Midbrain (tissue), 1 donor: ENCODE data around the gene FPR2.
"Not testable (repeated sequence)": the region's sequence is repeated elsewhere in the genome, so short reads cannot be mapped to it uniquely, and the experiment has no call there.

Experiments
- DNase-seq: peaks from one replicate; lab custom pipeline; 2025; lab: John Stamatoyannopoulos, UW

FPR2 gene

DNA sequence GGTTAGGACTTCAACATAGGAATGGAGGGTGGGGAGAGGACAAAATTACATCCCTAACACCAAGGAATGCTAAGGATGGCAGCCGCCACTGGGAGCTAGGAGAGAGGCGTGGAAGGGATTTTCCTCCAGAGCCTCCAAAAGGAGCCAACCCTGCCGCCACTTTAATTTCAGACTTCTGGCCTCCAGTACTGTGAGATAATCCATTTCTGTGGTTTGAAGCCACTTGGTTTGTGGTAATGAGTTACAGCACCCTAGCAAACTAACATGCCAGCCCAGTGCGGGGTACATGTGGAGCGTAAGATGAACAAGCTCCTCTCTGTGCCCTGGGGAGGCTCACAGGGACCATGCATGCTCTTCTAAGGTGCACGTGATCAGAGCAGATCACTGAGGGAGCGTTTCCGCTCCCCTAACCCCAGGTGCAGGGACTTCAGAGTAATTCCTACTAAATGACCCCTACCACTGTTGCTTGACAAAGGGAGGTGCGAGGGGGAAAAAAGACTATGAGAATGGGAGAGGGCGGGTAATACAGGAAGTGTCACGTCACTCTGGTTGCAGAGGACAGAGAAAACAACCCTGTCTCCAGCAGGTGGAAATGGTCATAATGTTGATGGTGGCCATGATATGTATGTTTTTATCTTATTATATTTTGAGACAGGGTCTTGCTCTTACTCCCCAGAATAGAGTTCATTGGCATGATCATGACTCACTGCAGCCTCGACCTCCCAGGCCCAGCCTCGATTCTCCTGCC is 21.3 kb upstream of the FPR2 start:
- DNase-seq: no peak

- no peak for DNase-seq
Observed at GRCh38 chr19:51740356-51740755, 20.6 kb upstream of the FPR2 start.

DNA sequence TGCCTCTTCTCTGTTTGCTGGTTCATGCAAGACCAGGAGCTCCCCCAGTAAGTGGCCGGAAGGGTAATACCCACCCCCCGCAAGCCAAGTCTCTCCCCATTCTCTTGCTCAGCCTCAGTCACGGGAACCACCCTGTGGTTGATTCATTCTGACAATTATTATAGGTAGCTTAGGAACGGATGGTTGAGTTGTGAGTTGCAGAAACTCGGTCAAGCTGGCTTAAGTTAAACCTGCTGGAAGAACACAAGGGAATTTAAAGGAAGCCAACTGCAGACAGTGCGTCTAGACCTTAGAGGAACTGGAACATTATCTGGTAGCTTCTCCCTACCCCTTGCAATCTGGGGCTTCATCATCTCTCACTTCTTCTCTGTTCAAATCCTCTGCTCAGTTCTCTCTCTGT is 18.2 kb upstream of the FPR2 start:
- no peak for DNase-seq

DNA sequence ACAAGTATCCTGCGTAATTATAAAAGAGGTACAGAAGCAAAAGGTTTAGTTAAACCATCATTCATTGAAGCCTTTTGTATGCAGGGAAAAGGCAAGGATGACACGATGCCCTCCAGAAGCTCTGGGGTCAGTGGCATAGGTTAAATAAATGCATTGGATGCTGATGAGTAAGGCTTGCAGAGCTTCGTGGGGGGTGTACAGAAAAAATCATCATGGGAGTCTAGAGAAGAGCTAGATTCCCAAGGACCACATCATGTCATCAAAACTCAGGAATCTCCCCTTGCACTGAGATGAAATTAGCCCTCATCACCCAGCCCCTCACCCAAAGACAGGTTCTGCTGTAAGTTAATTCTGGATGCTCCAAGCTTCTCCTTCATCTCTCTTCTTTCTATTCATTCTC is 17.6 kb upstream of the FPR2 start:
- DNase-seq: no peak

DNA sequence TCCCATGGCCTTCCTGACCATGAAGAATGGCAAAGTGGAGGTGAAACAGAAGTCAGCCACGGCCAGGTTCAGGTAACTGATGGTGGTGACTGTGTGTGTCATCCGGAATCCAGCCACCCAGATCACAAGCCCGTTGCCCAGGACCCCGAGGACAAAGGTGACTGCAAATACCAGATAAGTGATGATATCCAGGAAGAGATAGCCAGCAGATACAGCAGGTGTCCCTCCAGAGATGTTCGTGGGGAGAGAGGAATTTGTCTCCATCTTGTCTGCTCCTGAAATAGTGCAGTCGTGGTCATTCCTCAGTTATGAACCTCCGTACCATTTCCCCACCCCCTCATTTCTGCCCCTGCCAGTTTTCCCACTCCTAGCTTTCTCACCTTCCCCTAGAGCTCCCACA is 14.2 kb upstream of the FPR2 start:
- DNase-seq: no peak

DNA sequence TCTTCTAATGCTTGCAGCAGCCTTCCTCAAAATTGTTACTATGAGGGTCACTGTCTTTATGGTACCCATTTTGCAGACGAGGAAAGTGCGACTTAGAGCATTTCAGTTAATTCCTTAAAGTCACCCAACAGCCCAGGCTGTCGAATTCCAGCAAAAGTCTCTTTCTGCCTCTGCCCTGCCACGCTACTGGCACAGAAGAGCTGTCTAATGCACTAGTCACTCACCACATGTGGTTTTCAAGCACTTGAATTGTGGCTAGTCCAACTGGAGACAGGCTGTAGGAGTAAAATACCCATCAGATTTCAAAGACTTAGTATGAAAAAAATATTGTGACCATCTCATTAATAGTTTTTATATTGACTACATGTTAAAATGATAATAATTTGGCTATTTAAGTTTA is 11.0 kb upstream of the FPR2 start:
- DNase-seq: no peak

DNA sequence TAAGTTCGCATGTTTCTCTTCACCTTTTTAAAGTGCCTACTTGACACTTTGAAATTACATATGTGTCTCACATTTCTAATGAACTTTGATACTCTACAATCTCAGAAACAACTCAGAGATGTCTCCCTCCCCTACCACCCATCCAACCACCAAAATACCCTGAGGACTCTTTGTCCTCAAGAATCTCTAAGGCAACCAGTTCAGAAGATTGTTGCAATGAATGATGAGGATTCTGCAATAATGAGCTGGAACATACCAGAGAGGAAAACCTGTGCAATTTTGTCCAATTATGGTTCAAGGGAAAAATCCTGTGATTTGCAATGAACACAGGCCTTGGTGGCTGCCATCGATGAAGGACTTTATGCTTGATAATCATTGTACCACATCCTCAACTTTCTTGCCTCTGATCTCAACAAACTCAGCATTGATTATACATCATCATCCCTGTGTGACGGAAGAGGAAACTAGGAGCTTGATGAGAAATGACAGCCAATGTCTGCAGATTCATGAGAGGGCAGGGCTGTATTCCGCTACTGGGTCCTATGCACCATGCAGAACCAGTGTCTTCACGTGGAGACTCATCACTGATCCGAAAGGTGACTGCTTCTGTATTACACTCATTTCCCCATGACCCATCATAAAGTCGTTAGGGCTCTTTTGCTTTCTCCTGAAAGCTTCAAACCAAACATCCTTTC is 10.4 kb upstream of the FPR2 start:
- no peak for DNase-seq

DNA sequence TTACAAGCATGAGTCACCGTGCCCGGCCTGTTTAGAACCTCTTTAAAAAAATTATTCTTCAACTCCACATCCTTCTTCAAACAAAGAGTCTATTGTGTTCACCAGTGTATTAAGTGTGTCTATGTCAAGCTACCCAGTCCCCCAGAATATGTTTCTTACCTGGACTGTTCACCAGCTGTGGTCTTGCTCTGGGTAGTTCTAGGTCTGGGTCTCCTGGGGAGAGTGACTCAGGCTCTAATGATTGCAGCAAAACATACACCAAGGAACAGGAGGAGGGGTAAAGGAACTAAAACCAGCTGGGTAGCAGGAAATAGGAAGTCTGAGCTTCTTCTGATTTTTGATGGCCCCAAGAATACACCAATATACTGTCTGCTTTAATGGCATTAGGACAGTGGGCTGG is 9.3 kb upstream of the FPR2 start, which contains the start of gene FPR1:
Gene FPR1, minus strand, starts transcription at position 224 of the 400 bp plus-strand sequence. CDS start 4,884 bp downstream, outside the sequence.
- DNase-seq: peak; percentile 28

GRCh38 chr19:51754109-51754508 is 6.9 kb upstream of the FPR2 start:
- DNase-seq: peak; percentile 47

DNA sequence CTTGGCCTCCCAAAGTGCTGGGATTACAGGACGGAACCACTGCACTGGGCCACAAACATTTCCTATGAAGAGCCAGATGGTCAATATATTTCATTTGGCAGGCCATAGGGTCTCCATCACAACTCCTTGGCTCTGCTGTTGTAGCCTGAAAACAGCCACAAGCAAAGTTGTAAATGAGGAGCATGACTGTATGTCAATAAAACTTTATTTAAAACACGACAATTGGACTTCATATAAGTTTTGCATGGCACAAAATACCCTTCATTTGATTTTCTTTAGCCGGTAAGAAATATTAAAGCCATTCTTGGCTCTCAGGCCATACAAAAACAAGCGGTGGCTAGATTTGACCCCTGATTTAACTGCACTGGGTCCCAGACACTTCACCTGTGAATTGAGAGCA is 6.2 kb upstream of the FPR2 start:
- no peak for DNase-seq

DNA sequence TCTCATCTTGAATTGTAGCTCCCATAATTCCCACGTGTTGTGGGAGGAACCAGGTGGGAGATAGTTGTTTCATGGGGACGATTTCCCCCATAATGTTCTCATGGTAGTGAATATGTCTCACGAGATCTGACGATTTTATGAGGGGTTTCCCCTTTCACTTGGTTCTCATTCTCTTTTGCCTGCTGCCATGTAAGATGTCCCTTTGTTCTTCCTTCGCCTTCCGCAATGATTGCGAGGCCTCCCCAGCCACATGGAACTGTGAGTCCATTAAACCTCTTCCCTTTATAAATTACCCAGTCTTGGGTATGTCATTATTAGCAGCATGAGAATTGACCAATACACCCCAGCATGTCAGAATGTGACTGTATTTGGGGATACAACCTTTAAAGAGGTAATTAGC is 5.4 kb upstream of the FPR2 start:
- no peak for DNase-seq

DNA sequence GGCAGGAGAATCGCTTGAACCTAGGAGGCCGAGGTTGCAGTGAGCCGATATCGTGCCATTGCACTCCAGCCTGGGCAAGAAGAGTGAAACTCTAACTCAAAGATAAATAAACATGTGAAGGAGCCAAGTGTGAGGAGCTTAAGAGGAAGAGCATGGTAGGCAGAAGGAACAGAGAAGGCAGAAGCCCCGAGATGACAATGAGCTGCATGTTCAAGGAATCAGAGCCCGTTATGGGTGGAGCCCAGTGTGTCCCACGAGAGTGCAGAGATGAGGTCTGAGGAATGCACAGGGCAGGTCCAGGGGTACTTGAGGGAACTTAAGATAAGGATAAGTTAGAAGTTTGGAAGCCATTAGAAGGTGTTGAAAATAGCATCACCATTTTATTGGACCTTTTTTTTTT is 716 bp downstream of the FPR2 start:
- DNase-seq: no peak

DNA sequence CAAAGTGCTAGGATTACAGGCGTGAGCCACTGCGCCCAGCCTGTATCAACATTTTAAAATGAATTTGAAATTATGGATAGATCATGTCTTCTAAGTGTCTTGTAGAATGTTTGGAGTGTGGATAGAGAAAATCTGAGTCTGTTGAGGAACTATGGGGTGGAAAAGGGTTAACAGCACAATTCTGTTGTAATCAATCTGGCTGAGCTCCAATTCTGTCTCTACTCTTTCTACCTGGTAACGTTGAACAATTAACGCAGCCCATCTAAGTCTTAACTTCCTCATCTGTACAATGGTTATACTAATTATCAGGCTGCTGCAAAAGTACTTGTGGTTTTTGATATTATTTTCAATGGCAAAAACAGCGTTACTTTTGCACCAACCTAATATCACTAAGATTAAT is 4.1 kb downstream of the FPR2 start:
- no peak for DNase-seq

GRCh38 chr19:51766461-51766860 is 5.5 kb downstream of the FPR2 start:
- no peak for DNase-seq

GRCh38 chr19:51771376-51772130 is 10.6 kb downstream of the FPR2 start:
- DNase-seq: no peak

GRCh38 chr19:51772977-51773376 is 12.0 kb downstream of the FPR2 start:
- DNase-seq: no peak

DNA sequence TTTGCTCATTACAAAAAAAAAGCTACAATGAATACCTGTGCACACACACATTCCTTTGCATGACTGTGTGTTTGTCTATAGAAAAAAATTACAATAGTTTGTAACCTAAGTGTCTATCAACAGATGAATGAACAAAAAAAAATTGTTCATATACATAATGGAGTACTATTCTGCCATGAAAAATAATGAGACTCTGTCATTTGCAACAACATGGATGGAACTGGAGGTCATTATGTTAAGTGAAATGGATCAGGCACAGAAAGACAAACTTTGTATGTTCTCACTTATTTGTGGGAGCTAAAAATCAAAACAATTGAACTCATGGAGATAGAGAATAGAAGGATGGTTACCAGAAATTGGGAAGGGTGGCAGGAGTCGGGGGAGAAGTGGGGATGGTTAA is 15.6 kb downstream of the FPR2 start:
- not testable (repeated sequence) for DNase-seq

- DNase-seq: peak; percentile 82
Observed at GRCh38 chr19:51777570-51778462, 16.8 kb downstream of the FPR2 start.

DNA sequence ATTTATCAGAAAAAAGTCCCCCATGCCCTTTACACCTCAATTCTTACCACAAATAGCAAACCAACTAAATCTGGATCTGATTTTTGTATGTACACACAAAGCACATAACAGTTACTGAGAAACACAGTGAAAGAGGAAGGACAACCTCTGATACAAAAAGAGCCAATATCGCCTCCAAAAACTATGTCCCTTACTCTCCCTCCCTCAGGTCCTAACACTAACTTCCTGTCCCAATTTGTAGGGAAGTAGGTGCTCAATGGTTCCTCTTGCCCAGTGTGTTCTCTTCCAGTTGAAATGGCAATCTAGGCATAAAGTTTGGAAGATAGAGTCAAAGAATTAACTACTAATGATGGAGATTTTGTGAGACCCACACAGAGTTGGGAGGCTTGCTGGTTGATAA is 18.2 kb downstream of the FPR2 start:
- no peak for DNase-seq

DNA sequence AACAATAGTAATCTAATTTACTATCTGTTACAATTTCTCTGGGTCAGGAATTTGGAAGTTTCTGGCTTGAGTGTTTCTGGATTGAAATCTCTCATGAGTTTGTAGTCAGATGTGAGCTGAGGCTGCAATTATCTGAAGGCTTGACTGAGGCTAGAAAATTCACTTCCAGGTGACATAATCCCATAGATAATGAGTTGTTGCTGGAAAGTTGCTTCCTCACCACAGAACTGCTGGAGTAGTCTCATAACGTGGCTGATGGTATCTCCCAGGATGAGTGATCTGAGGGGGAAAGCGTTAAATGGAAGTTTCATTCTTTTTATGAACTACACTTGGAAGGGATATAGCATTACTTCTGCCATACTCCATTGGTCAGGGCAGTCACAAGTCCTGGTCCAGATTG is 18.7 kb downstream of the FPR2 start:
- no peak for DNase-seq

GRCh38 chr19:51780270-51780669 is 19.3 kb downstream of the FPR2 start:
- DNase-seq: no peak

GRCh38 chr19:51781999-51782398 is 21.0 kb downstream of the FPR2 start:
- DNase-seq: no peak
